Stimulated activated CD8-positive, alpha-beta memory T cell treated with anti-CD3 and anti-CD28 coated beads, Interleukin-15, amount 100 ng/mL, for 24 hours (primary cell): ENCODE data around the gene IFNAR1.
"Not testable (repeated sequence)": the region's sequence is repeated elsewhere in the genome, so short reads cannot be mapped to it uniquely, and the experiment has no call there.

ENCODE experiments used
- DNase-seq: peaks from one replicate; pipeline ENCODE4 v3.0.0-alpha.2; 2020; ENCODE audit warnings: low read depth

IFNAR1 gene

DNA sequence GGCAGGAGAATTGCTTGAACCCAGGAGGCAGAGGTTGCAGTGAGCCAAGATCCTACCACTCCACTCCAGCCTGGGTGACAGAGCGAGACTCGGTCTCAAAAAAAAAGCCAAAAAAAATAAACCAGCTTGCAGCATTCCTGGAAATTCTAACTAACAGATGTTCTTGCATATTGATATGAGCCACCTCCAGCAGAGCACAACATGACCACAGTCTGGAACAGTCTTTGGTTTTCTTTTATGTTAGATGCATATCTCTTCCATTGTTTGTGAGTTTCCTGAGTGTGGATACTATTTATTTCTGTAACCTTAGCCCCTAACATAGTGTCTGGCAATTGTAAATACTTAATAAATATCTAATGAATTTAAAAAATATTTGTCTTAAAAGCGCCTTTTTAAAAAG, 23.9 kb downstream of the IFNAR1 start:
- no peak for DNase-seq

- no peak for DNase-seq
Measured at GRCh38 chr21:33350676-33351075, 25.9 kb downstream of the IFNAR1 start.

- DNase-seq: no peak
Measured at GRCh38 chr21:33355355-33355754, 30.6 kb downstream of the IFNAR1 start.

DNA sequence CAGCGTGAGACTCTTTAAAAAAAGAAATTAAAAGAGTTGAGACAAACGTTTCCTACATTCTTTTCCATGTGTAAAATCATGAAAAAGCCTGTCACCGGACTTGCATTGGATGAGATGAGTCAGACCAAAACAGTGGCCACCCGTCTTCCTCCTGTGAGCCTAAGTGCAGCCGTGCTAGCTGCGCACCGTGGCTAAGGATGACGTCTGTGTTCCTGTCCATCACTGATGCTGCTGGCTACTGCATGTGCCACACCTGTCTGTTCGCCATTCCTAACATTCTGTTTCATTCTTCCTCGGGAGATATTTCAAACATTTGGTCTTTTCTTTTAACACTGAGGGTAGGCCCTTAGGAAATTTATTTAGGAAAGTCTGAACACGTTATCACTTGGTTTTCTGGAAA, 31.2 kb downstream of the IFNAR1 start:
- no peak for DNase-seq

DNA sequence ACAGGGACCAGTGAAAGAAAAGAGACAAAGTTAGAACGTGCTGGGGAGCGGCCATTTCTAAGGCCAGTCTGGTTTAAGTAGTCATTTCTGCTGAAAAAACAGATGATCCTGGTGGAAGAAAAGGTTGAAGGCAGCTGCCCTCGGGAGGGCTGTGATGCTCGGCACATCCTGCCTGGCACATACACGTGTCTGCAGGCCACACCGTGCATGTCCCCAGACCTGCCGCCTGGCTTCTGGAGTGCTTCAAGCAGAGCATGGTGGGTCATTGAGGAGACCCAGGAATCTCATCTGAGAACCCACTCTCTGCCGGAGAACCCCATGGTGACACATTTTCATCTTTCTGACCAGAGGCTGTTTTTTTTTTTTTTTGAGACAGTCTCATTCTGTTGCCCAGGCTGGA, 32.4 kb downstream of the IFNAR1 start:
- no peak for DNase-seq

GRCh38 chr21:33359446-33359845, 34.7 kb downstream of the IFNAR1 start:
- DNase-seq: no peak

- DNase-seq: no peak
Measured at GRCh38 chr21:33360281-33360680, 35.5 kb downstream of the IFNAR1 start.

DNA sequence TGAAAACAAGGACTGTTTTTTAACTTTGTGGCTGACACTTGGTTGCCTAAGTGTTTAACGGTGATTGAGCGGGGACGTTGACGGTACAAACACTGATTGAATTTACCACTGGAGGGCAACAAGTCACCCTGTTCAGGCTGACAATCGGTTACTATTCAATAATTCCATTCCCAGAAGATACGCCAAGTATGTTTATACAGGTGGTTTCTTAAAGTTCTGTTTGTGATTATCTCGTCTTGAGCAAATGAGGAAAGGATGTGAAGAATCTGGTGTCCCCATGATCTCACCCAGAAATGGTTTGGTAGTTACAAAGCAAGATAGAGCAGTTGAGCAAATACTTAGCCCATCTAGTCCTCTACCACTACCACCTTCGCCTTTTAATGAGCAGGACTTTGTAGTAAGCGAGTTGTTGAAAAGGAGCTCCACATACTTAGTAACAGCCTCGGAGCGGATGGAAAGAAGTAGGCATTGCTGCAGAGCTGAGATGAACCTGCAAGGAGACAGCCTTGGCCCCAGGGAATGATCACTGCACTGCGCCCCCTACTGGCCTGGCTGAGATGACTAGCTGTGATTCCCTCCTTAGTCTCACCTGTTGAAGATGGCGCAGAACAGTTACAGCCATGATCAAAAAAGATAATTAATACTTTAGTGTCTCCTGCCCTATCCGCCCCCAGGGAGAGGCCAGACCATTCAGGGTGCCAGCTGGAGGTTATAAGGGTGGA, 36.3 kb downstream of the IFNAR1 start:
- DNase-seq: peak; percentile 79

DNA sequence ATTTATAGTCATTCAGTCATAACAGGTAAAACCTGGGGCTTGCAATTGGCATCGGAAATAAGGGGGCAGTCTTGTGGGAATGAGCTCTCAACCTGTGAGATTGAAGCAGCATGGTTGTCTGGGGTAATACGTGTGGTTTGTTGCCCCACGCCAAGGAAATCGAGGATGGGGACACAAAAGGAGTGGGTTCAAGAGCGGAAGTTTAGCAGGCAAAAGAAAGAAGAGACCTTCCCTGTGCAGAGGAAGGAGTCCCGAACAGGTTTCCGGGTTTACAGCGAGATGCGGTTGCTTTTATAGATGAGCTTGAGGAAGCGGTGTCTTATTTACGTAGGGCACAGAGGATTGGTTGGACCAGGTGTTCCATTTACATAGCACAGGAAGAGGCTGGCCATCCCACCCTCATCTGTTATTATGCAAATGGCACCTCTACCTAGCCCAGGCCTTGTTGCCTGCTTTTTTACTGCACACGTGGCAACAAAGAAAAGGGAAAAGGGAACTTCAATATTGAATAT, 37.3 kb downstream of the IFNAR1 start:
- no peak for DNase-seq

- DNase-seq: not testable (repeated sequence)
Measured at GRCh38 chr21:33363911-33364609, 39.3 kb downstream of the IFNAR1 start.

GRCh38 chr21:33364830-33365229, 40.1 kb downstream of the IFNAR1 start:
- DNase-seq: no peak

DNA sequence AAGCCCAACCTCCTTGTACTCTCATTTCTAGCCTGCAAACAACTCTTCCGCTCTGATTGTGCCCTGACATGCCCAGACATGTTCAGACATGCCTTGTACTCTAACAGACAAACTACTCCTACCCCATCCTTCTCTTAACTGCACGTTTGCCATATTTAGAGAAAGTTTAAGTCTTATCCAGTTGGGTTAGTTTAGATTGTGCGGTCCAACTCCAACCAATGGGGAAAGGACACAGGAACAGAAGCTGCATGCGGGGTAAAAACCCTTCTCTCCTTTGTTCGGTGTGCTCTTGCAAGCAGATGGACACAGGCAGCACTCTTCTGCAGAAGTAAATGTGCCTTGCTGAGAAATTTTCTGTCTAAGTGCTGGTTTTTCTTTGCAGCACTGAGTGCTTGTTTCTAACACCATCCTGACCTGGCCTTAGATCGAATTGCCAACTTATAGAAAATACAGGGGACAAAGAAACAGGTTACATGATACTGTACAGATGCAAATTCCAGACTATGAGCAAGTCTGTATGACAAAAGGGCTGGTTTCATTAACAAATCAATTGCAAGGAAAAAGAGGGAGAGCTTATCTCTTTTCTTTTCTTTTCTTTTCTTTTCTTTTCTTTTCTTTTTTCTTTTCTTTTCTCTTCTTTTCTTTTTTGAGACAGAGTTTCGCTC, 42.7 kb downstream of the IFNAR1 start:
- no peak for DNase-seq

DNA sequence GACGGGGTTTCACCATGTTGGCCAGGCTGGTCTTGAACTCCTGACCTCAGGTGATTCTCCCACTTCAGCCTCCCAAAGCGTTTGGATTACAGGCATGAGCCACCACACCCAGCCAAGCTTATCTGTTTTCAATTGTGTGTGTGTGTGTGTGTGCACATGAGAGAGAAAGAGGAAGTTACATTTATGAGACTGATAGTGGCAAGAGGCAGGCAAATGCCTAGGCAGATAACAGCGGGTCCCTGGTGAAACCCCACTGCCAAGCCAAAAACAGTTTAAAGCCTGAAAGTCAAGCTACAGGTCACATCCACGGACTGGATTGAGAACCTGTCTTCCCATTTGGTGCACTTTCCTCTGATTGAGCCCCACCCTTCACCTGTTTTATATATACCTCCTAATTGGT, 43.4 kb downstream of the IFNAR1 start:
- no peak for DNase-seq

- DNase-seq: no peak
Measured at GRCh38 chr21:33368576-33368975, 43.8 kb downstream of the IFNAR1 start.

- DNase-seq: no peak
Measured at GRCh38 chr21:33369586-33369985, 44.8 kb downstream of the IFNAR1 start.

GRCh38 chr21:33370305-33370704, 45.5 kb downstream of the IFNAR1 start:
- DNase-seq: no peak

DNA sequence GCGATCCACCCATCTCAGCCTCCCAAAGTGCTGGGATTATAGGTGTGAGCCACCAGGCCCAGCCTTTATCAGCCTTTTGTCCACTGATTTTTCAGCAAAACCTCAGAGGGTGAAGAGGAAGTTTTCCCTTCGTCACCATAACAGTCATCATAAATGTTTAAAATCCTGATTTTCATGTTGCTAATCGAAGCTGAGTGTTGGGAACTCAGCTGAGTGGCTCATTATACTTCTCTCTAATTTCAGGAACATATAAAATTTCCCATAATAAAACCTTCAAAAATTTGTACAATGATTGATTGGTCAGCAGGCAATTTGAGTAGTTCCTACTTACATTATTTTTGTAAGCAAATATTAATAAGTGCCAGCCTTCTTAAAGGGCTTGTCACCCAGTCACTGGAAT, 46.6 kb downstream of the IFNAR1 start:
- DNase-seq: no peak

- no peak for DNase-seq
Measured at GRCh38 chr21:33372582-33372981, 47.8 kb downstream of the IFNAR1 start.

- DNase-seq: no peak
Measured at GRCh38 chr21:33373451-33373850, 48.7 kb downstream of the IFNAR1 start.

DNA sequence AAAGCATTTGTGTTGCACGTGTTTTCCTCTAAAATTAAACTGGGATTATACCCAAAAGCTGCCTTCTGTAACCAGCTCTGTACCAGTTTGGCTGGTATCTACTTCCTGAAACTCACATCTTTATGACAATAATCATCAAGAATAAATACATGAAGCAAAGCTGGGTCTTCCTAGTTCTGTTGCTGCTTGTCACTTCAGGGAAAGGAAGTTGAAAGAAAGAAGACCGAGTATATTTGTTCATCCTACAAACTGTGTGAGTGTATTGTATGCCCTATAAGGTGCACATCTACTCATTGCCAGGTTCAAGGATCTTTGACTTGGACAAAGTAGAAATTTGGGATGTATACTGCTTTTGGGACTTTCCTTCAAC, 49.3 kb downstream of the IFNAR1 start:
- DNase-seq: no peak

DNA sequence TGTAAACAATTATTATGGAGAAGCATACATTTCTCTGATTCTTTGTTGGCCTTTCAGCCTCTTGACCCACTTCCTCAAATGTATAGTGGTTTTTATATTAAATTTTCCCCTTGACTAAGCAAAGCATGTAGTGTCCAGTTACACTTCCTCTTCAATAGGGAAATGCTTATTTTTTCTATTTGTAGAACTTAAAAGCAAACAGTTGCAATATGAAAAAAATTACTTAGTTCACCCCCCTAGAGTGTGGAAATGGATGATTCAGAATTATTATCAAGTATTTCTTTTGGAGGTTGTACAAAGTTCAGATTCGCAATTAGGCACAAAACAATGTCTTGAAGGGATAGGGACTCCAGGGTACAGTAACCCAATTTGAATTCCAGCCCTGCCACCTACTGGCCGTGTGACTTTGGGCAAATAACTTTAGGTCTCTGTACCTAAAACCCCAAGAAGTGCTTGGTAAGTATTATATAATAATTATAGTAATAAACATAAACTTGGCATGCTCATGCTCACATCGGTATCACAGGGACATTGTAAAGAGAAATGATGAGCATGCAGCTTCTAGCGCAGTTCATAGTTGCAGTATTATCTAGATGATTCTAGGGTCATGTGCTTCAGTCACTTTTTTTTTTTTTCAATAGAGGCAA, 49.8 kb downstream of the IFNAR1 start:
- no peak for DNase-seq

- no peak for DNase-seq
Measured at GRCh38 chr21:33375101-33375644, 50.4 kb downstream of the IFNAR1 start.
